RWPE2 (cell line): Measurements from ENCODE around the gene CACNA1S.
A peak's percentile ranks its signal among the peaks of the same experiment; 100 is the strongest.

ENCODE experiments used
- ATAC-seq: fragments of 200-7000 bp; cut with Tn5 transposase; 3 replicates; pipeline ENCODE4 v1.9.1; 2021; ENCODE audit warnings: low read depth
- DNase-seq: peaks from one replicate; pipeline ENCODE4 v3.0.0-alpha.2; 2020; ENCODE audit warnings: low spot score
- H3K27ac ChIP-seq: fragments of 450-650 bp; 2 replicates; pipeline ENCODE4 v1.5.1; 2017; ENCODE audit warnings: mild to moderate bottlenecking; ENCODE audit not compliant: poor library complexity, severe bottlenecking
- H3K27me3 ChIP-seq: fragments of 250-450 bp; sonication (Bioruptor Pico); 2 replicates; pipeline ENCODE4 v1.5.1; 2021; ENCODE audit warnings: mild to moderate bottlenecking, moderate library complexity; ENCODE audit not compliant: insufficient read depth, poor library complexity, severe bottlenecking
- H3K36me3 ChIP-seq: fragments of 250-450 bp; sonication (Bioruptor Pico); 2 replicates; pipeline ENCODE4 v1.5.1; 2020; ENCODE audit warnings: low read depth, mild to moderate bottlenecking, moderate library complexity
- H3K4me1 ChIP-seq: fragments of 250-450 bp; sonication (Bioruptor Pico); 2 replicates; pipeline ENCODE4 v1.5.1; 2021; ENCODE audit warnings: mild to moderate bottlenecking, moderate library complexity; ENCODE audit not compliant: insufficient read depth, poor library complexity, severe bottlenecking
- H3K4me3 ChIP-seq: fragments of 250-450 bp; sonication (Bioruptor Pico); 2 replicates; pipeline ENCODE4 v1.5.1; 2021; ENCODE audit warnings: mild to moderate bottlenecking, moderate library complexity; ENCODE audit not compliant: severe bottlenecking
- H3K9me3 ChIP-seq: fragments of 250-450 bp; sonication (Bioruptor Pico); 2 replicates; pipeline ENCODE4 v1.5.1; 2021; ENCODE audit warnings: mild to moderate bottlenecking, moderate library complexity; ENCODE audit not compliant: severe bottlenecking
- CTCF ChIP-seq: fragments of 450-650 bp; IDR thresholded peaks from one replicate; pipeline ENCODE4 v1.5.1; 2017; ENCODE audit warnings: mild to moderate bottlenecking, moderate library complexity; ENCODE audit not compliant: poor library complexity, severe bottlenecking

The CACNA1S gene

GRCh38 chr1:201008666-201009360 is 103.4 kb downstream of the CACNA1S start:
- TF ChIP-seq CTCF, result no peak
- Histone ChIP-seq H3K36me3 (no peaks in the 10 kb centered on the region), H3K9me3 (no peaks in the 10 kb centered on the region), H3K4me3 (no peak overlapping the region), H3K4me1 (no peaks in the 10 kb centered on the region), H3K27ac (no peak overlapping the region), H3K27me3 (no peaks in the 10 kb centered on the region)
- no peak for DNase-seq
- ATAC-seq, result no peak

GRCh38 chr1:201007481-201007880 is 104.7 kb downstream of the CACNA1S start:
- no peak for ATAC-seq
- Histone ChIP-seq H3K4me1 (no peaks in the 10 kb centered on the region), H3K36me3 (no peaks in the 10 kb centered on the region), H3K27ac (no peak overlapping the region), H3K4me3 (no peak overlapping the region), H3K9me3 (no peaks in the 10 kb centered on the region), H3K27me3 (no peaks in the 10 kb centered on the region)
- DNase-seq, result no peak
- no peak for TF ChIP-seq CTCF

- Histone ChIP-seq H3K27ac (no peak overlapping the region), H3K9me3 (no peaks in the 10 kb centered on the region), H3K4me1 (no peaks in the 10 kb centered on the region), H3K27me3 (no peaks in the 10 kb centered on the region), H3K4me3 (no peak overlapping the region), H3K36me3 (no peaks in the 10 kb centered on the region)
- TF ChIP-seq CTCF, result no peak
- DNase-seq, result no peak
- no peak for ATAC-seq
These were observed 105.8 kb downstream of the CACNA1S start for GRCh38 chr1:201006450-201006849.

- Histone ChIP-seq H3K4me1 (no peaks in the 10 kb centered on the region), H3K27ac (no peak overlapping the region), H3K36me3 (no peaks in the 10 kb centered on the region), H3K4me3 (no peak overlapping the region), H3K9me3 (no peaks in the 10 kb centered on the region), H3K27me3 (no peaks in the 10 kb centered on the region)
- TF ChIP-seq CTCF, result no peak
- ATAC-seq (peak; percentile 63), DNase-seq (no peak)
These were observed 107.5 kb downstream of the CACNA1S start for GRCh38 chr1:201004732-201005131.

- Histone ChIP-seq H3K27ac (no peak overlapping the region), H3K4me3 (no peak overlapping the region), H3K36me3 (no peaks in the 10 kb centered on the region), H3K27me3 (no peaks in the 10 kb centered on the region), H3K9me3 (no peaks in the 10 kb centered on the region), H3K4me1 (no peaks in the 10 kb centered on the region)
- TF ChIP-seq CTCF, result no peak
- no peak for ATAC-seq
- no peak for DNase-seq
These were observed 108.1 kb downstream of the CACNA1S start for GRCh38 chr1:201004154-201004553.
